ENCODE data around the gene PGAP3.
A peak's percentile ranks its signal among the peaks of the same experiment; 100 is the strongest.

Gene PGAP3

GRCh38 chr17:39669897-39670735, 17.7 kb downstream of the PGAP3 start:
- no peak for DNase-seq

- DNase-seq = peak; percentile 91
Observed at GRCh38 chr17:39667945-39668924, 19.6 kb downstream of the PGAP3 start, which contains the start of gene PNMT. Gene PNMT (plus strand): TSS chr17:39668453. CDS start chr17:39668476, 23 bp downstream.

- no peak for DNase-seq
Observed at GRCh38 chr17:39667262-39667944, 20.5 kb downstream of the PGAP3 start.

GRCh38 chr17:39666601-39667261, 21.1 kb downstream of the PGAP3 start:
- no peak for DNase-seq

GRCh38 chr17:39666231-39666600, 21.6 kb downstream of the PGAP3 start:
- no peak for DNase-seq

- DNase-seq = no peak
Observed at GRCh38 chr17:39665642-39666224, 22.1 kb downstream of the PGAP3 start.

GRCh38 chr17:39664581-39665561, 23.0 kb downstream of the PGAP3 start, which contains the start of gene TCAP:
Gene TCAP (plus strand): TSS chr17:39665349. CDS start chr17:39665360, 11 bp downstream.
- DNase-seq = no peak

- peak; percentile 94 for DNase-seq
Observed at GRCh38 chr17:39663688-39664580, 23.9 kb downstream of the PGAP3 start.

- DNase-seq = no peak
Observed at GRCh38 chr17:39663340-39663687, 24.5 kb downstream of the PGAP3 start.

GRCh38 chr17:39662551-39663339, 25.1 kb downstream of the PGAP3 start:
- DNase-seq = no peak

- no peak for DNase-seq
Observed at GRCh38 chr17:39661744-39662541, 25.9 kb downstream of the PGAP3 start.

- no peak for DNase-seq
Observed at GRCh38 chr17:39660397-39661385, 27.2 kb downstream of the PGAP3 start.

- DNase-seq = no peak
Observed at GRCh38 chr17:39660011-39660360, 27.9 kb downstream of the PGAP3 start.

- no peak for DNase-seq
Observed at GRCh38 chr17:39659279-39660010, 28.4 kb downstream of the PGAP3 start.

GRCh38 chr17:39658760-39659159, 29.1 kb downstream of the PGAP3 start:
- DNase-seq = no peak

- DNase-seq = no peak
Observed at GRCh38 chr17:39658346-39658745, 29.5 kb downstream of the PGAP3 start.
